ENCODE data around the gene WDR31.
"Not testable (repeated sequence)": the region's sequence is repeated elsewhere in the genome, so short reads cannot be mapped to it uniquely, and the experiment has no call there.

Gene WDR31

DNA sequence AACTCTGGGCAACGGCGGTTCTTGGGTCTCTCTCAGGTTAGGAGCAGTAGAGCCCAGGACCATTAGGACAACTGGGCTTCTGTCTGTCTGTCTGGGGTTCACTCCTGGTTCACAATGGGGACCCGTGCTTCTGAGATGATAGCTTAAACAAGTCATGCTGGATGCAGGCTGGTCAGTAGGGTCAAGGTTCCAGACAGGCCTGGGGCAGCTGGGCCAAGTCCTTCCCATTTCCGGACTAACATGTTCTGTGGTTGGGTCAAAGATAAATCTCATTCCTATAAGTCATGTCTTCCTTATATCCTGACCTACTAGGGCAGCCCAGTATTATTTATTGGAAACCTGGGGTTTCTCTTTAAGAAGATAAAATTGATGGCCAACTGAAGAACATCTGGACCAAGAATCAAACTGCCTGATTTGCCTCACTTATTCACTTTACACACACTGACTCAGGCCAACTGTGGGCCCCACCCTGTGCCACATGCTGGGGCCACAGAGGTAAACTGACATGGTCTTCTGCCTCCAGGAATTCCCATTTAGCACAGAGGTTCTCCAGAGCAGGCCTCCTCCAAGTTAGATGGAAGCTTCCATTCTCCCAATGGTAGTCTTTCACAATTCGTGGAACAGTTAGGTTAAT lies 28.4 kb upstream of the WDR31 start:
- DNase-seq = no peak

- not testable (repeated sequence) for DNase-seq
Measured at GRCh38 chr9:113365652-113366051, 25.6 kb upstream of the WDR31 start.

DNA sequence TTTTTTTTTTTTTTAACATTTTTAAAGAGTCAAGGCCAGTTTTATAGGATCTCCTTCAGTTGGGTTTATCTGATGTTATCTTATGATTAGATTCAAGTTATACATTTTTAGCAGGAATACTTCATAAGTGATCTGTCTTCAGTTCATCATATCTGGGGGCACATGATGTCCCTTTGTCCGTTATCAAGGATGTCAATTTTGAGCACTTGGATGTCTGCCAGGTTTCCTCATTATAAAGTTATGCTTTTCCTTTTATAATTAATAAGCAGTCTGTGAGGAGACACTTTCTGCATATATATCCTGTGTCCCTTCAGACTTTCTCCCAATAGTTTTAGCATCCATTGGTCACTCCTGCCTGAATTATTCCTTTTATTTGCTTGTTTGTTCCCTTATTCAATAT lies 24.9 kb upstream of the WDR31 start:
- no peak for DNase-seq

DNA sequence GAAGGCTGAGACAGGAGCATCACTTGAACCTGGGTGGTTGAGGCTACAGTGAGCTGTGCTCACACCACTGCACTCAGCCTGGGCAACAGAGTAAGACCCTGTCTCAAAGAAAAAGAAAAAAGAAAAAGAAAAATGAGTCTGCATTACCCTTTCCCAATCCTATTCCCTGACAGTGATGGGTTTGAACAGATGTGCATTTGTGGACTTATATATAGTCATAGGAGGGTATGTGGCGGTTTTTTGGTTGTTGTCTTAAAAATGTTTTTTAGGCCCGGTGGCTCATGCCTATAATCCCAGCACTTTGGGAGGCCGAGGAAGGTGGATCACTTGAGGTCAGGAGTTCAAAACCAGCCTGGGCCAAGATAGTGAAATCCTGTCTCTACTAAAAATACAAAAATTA lies 23.3 kb upstream of the WDR31 start:
- no peak for DNase-seq

- no peak for DNase-seq
Measured at GRCh38 chr9:113361304-113362018, 21.4 kb upstream of the WDR31 start.

DNA sequence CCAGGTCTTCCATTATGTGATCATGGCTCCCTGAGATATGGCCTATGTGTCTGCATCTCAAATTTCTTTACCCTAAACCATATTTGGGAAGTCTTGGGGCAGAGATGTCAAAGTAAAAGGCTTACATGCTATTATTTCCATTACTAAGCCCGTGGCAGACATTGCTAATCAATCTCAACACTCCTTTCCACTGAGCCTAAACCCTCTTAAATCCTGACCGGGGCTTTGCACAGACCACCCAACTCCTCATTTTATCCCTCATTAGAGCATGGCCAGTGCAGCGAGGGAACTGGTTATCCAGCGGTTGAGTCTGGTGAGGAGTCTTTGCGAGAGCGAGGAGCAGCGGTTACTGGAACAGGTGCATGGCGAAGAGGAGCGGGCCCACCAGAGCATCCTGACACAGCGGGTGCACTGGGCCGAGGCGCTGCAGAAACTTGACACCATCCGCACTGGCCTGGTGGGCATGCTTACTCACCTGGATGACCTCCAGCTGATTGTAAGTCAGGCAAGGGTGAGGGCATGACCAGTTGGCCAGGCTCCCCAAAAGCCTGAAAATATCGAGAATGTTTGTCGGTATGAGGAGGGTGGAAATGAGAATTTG lies 20.3 kb upstream of the WDR31 start:
- DNase-seq = no peak

DNA sequence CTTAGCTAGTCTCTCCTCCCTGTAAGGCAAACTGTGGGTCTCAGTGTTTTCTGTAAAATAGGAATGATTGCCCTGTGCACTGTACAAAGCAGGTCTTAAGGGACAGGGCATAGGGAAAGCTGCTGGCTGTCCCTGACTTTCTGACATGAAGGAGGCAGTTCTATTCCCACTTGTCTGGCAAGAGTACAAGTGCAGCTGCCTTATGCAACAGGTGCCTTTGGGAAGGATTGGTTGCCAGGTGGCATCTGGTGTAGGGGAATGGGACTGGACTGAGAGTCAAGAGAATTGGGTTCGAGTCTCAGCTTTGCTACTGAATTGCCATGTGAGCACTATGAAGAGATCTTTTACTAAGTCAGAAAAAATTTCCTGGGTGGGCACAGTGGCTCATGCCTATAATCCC lies 19.3 kb upstream of the WDR31 start:
- DNase-seq = no peak

GRCh38 chr9:113356686-113357292 lies 16.7 kb upstream of the WDR31 start:
- no peak for DNase-seq

DNA sequence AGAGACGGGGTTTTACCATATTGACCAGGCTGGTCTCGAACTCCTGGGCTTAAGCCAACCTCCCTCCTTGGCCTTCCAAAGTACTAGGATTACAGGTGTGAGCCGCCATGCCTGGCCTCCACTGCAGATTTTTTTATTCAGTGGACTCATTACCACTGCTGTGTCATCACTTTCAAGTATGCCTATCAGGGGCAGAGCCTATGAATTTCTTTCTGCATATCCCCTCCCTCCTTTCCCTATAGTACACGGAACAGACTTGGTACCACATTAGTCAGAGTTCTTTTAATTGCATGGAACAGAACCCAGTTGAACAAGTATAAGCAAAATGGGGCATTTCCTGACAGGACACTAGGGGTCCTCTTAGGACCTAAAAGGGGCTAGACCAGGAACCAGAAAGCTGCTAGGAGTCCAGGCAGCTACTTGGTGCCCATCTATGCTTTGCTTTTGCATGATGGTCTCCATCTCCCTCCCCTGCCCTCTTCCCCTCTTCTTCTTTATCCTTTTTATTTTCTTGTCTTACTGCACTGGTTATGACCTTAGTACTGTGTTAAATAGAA lies 15.0 kb upstream of the WDR31 start:
- no peak for DNase-seq

- no peak for DNase-seq
Measured at GRCh38 chr9:113352411-113352810, 12.3 kb upstream of the WDR31 start.

GRCh38 chr9:113352006-113352405 lies 11.9 kb upstream of the WDR31 start:
- DNase-seq = no peak

DNA sequence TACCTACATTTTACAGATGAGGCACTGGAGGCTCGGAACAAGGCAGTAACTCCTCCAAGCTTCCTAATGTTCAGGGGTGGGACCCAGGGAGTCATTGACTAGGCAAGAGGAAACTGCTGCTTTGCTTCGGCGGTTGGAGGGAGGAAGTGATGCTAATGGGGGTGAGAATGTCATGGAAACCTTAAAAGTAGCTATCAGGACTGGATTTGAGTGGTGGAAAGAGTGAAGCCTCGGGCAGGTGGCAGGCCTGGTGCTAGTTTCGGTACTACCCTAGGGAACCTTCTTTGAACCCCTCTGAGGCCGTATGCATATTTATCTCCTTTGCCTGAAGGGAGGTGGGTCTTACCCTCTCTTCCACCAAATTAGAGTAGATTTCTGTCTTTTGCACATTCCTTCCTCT lies 10.9 kb upstream of the WDR31 start:
- DNase-seq = no peak

GRCh38 chr9:113350107-113350661 lies 10.1 kb upstream of the WDR31 start:
- no peak for DNase-seq

DNA sequence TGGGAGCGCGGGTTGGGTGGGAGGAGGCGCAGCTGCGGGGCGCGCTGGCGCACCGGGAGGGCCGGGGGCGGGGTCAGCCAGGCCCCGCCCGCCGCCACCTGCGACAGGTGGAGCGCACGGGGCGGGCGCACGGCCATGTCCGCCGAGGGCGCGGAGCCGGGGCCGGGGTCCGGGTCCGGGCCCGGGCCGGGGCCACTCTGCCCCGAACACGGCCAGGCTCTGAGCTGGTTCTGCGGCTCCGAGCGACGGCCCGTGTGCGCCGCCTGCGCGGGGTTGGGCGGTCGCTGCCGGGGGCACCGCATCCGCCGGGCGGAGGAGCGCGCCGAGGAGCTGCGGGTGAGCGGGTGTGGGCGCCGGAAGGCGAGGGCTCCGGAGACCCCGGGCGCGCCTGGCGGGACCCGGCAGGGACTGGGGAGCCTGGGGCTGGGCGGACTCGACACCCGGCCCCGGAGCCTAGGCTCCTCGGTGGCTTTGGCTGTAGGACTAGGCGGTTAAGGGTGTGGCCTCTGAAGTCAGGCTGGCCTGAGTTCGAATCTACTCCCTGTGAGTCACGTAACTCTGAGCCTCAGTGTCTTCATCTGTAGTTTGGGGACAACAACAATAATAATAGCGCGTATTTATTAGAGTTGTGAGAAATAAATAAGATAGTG lies 9.5 kb upstream of the WDR31 start, which contains the start of gene BSPRY:
Gene BSPRY, plus strand, starts transcription at position 97 of the 650 bp plus-strand sequence. Its CDS starts 39 bp downstream, at position 136.
- DNase-seq = no peak

DNA sequence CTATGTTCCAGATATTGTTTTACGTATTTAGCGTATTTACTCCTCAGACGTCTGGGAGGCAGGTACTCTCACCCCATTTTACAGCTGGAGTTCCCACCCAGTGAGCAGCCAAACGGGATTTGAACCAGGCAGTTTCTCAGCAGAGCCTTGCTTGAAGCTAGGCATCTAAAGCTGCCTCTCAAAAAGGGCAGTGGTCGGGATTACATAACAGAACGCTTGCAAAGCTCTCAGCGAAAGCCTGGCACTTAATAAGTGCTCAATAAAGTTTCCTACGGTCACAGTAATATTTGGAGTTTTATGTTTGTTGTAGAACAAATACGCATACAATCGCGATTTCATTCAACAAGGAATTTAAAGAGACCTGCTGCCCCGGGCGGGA lies 9.0 kb upstream of the WDR31 start:
- DNase-seq = no peak

DNA sequence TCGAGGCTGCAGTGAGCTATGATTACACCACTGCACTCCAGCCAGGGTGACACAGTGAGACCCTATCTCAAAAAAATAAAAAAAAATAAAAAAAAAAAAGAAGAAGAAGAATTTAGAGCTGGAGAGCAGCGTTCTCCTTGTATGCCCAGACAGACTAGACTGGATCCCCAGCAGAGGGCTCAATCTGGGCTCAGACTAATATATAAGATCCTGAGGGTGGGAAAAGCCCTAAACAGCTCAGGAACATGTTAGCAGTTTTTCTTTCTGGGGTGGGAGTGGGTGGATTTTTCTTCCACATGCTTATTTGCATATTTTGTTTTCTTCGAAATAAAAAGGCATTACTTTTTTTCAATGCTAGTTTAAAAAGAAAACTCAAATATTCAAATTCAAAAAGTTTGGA lies 8.4 kb upstream of the WDR31 start:
- no peak for DNase-seq

DNA sequence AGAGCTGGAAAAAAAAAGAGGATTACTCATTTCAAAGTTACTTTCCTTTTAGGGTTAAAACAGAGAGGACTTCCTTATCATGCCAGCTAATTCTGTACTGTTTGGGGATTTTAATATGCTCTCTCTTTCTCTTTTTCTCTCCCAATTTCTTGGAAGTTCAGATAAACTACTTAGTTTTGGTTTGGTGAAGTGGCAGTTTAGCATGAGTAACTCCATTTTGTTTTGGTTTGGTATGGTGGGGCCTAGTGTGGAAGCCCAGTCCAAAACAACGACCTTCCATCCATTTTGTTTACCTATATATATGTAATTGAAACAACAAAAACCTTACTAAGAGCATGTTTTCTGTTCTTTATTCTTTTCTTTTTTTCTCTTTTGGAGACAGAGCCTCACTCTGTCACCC lies 5.6 kb upstream of the WDR31 start:
- DNase-seq = no peak

GRCh38 chr9:113345190-113345589 lies 5.1 kb upstream of the WDR31 start:
- no peak for DNase-seq

DNA sequence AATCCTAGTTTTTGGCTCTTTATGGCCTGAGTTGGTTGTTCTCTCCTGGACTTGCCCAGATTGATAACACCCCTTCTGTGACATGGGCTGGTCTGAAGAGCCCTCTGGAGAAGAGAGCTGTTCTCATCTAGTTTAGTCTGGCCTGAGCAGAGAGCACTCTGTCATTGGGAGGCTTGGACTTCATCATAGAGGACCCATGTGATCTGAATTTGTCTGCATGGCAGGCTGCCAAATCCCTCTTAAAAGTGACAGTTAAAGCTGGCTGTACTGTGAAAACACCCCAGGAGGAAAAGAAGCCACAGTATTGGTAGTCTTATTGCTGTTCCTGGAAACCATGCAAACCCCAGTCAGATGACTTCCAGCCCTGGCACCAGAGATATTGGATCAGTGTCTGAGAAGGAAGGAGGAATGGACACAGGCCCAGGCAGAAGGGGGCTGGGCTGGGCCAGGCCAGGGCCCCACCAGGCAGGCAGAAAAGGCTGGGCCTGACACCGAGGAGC lies 3.7 kb upstream of the WDR31 start:
- no peak for DNase-seq

- DNase-seq = no peak
Measured at GRCh38 chr9:113341712-113342410, 1.8 kb upstream of the WDR31 start.

DNA sequence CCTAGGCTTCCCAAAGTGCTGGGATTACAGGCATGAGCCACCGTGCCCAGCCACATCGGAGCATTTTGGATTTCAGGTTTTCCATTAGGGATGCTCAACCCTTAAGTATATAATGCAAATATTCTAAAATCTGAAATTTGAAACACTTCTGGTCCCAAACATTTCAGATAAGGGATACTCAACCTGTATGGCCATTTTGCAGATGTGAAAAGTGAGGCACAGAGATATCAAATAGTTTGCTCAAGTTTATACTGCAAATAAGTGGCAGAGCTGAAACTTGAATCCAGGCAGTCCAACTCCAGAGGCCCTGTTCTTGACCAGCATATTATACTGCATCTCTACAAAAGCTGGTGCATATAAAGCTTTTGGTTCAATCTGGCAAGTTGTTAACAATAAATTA lies 2.4 kb downstream of the WDR31 start:
- DNase-seq = no peak

DNA sequence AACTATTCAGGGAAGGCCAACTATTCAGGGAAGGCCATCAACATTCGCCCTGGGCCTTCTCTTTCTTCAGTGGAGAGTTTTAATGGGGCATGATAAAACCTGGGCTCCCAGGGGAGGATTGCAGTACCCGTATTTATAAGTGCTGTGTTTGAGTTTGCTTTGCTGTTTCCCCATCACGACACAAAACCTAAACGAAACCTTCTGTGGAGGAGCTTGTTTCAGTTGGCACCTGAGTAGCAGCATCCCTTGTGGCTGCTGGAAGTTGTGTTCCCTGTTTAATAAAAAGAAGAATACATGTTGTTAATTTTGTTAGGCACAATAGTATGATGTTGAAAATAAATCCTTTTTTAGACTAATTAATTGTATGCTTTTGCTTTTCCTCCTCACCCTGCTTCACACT lies 8.3 kb downstream of the WDR31 start:
- DNase-seq = no peak
